Measurements from ENCODE around the gene MDFI. TPM values are rescaled to one million over a fixed set of nuclear protein-coding genes. Genes with fewer than 3 reads are reported as not detected.

MDFI gene
- polyA plus RNA-seq, 2 of the 4 experiments (the other 2 are of a cell fraction), result 0.06 to 0.30 TPM

- CTCF ChIA-PET, result interaction anchor here (1.8 to 9.6 kb wide), 3 partner anchors 15 to 238 kb away, joined by 8 to 73 read pairs (median 18); no protein-coding TSS in a partner anchor
- POLR2A ChIA-PET, result no interaction called here
- no peak overlapping the region for H3K4me2 ChIP-seq
- TF ChIP-seq MAX (IDR thresholded peaks at IDR 0.05), result no peak
- no peak for TF ChIP-seq ESRRA (IDR thresholded peaks at IDR 0.05; ENCODE audit: borderline replicate concordance, low read length)
- peak; percentile 53 for TF ChIP-seq ZC3H11A (IDR thresholded peaks at IDR 0.05)
- no peak for TF ChIP-seq PBX3 (IDR thresholded peaks at IDR 0.05)
- no peak for TF ChIP-seq CTCF (IDR thresholded peaks at IDR 0.05)
- no peak for TF ChIP-seq RNF2 (IDR thresholded peaks at IDR 0.05; ENCODE audit: borderline replicate concordance, low read depth)
- FAIRE-seq (no peak), ATAC-seq (no peak), DNase-seq (ENCODE audit: low read depth in 1 of 2, low spot score in 1 of 2) (no peak)
- 76% methylated on average over 5 of the region's 5 CpGs for WGBS (ENCODE audit: missing lambda C conversion rate)
- peaks cover 4% of the 10 kb centered on the region; the same call in 1 of the 3 replicates for H3K4me1 ChIP-seq
- no peak overlapping the region for H3K4me3 ChIP-seq
- no peaks in the 10 kb centered on the region for H3K9me3 ChIP-seq
- H3K27ac ChIP-seq, result no peak overlapping the region
Measured at GRCh38 chr6:41607036-41607435, 31.2 kb upstream of the MDFI start.

GRCh38 chr6:41607736-41608135 is 30.5 kb upstream of the MDFI start:
- POLR2A ChIA-PET, result no interaction called here
- H3K4me1 ChIP-seq, result peaks cover 2% of the 10 kb centered on the region; the same call in 1 of the 3 replicates
- ATAC-seq (no peak), DNase-seq (ENCODE audit: low read depth in 1 of 2, low spot score in 1 of 2) (no peak), FAIRE-seq (no peak)
- CTCF ChIA-PET, result interaction anchor here (0.7 to 9.6 kb wide), 3 partner anchors 9 to 239 kb away, joined by 5 to 73 read pairs (median 18); no protein-coding TSS in a partner anchor
- no peak overlapping the region for H3K4me2 ChIP-seq
- WGBS (ENCODE audit: missing lambda C conversion rate), result 85% methylated on average over 2 of the region's 9 CpGs
- TF ChIP-seq SMC3 (IDR thresholded peaks at IDR 0.05) (no peak), CTCF (IDR thresholded peaks at IDR 0.05) (no peak), CEBPB (IDR thresholded peaks at IDR 0.05) (no peak), MAX (IDR thresholded peaks at IDR 0.05) (no peak)
- H3K9me3 ChIP-seq, result 0 out of 3 replicates have a peak, but pooled peaks cover 3% of the 10 kb centered on the region
- H3K27ac ChIP-seq, result no peak overlapping the region
- no peak overlapping the region for H3K4me3 ChIP-seq

GRCh38 chr6:41608443-41609151 is 29.7 kb upstream of the MDFI start:
- ATAC-seq (no peak), FAIRE-seq (no peak), DNase-seq (ENCODE audit: low read depth in 1 of 2, low spot score in 1 of 2) (no peak)
- H3K4me2 ChIP-seq, result no peak overlapping the region
- H3K4me1 ChIP-seq, result no peaks in the 10 kb centered on the region
- H3K4me3 ChIP-seq, result no peak overlapping the region
- 83% methylated on average over 10 of the region's 11 CpGs for WGBS (ENCODE audit: missing lambda C conversion rate)
- H3K9me3 ChIP-seq, result peaks cover 5% of the 10 kb centered on the region; the same call in 1 of the 3 replicates
- ChIA-PET POLR2A (no interaction called here), CTCF (interaction anchor here (0.6 to 2.2 kb wide), 5 partner anchors 10 to 240 kb away, joined by 3 to 12 read pairs (median 5); no protein-coding TSS in a partner anchor)
- no peak overlapping the region for H3K27ac ChIP-seq
- TF ChIP-seq HDAC2 (IDR thresholded peaks at IDR 0.05) (no peak), ELK1 (IDR thresholded peaks at IDR 0.05; ENCODE audit: low read depth, low read length) (no peak), CBX2 (IDR thresholded peaks at IDR 0.05; ENCODE audit: borderline replicate concordance, low read depth) (no peak), KDM1A (IDR thresholded peaks at IDR 0.05; ENCODE audit: low read depth) (no peak), CHD2 (IDR thresholded peaks at IDR 0.05; ENCODE audit: low read length, partially characterized antibody) (no peak), RFX5 (IDR thresholded peaks at IDR 0.05) (no peak), ESRRA (IDR thresholded peaks at IDR 0.05; ENCODE audit: borderline replicate concordance, low read length) (no peak)
